ENCODE results near the gene MACROD2.

The MACROD2 gene

GRCh38 chr20:15818651-15819071, 1823.3 kb downstream of the MACROD2 start:
- H3K36me3 ChIP-seq (ENCODE audit: insufficient read depth, low read length), result no peaks in the 10 kb centered on the region

GRCh38 chr20:15823718-15824117, 1828.4 kb downstream of the MACROD2 start:
- Histone ChIP-seq H3K4me2 (ENCODE audit: low read length) (no peak overlapping the region), H3K9me3 (replicated peaks; ENCODE audit: low read length) (no peaks in the 10 kb centered on the region), H3K36me3 (ENCODE audit: insufficient read depth, low read length) (no peaks in the 10 kb centered on the region), H3K4me3 (ENCODE audit: low read length) (no peak overlapping the region), H3K27me3 (ENCODE audit: control insufficient read depth, insufficient read depth, low read length) (no peaks in the 10 kb centered on the region), H3K4me1 (ENCODE audit: control insufficient read depth, insufficient read depth, low read length) (no peaks in the 10 kb centered on the region), H3K9ac (ENCODE audit: low read depth, low read length) (no peak overlapping the region)

More at GRCh38 chr20:15818651-15819071, 1823.3 kb downstream of the MACROD2 start:
- Histone ChIP-seq H3K9ac (ENCODE audit: low read depth, low read length) (no peak overlapping the region), H3K27me3 (ENCODE audit: control insufficient read depth, insufficient read depth, low read length) (no peaks in the 10 kb centered on the region), H3K4me1 (ENCODE audit: control insufficient read depth, insufficient read depth, low read length) (peaks cover 5% of the 10 kb centered on the region), H3K4me2 (ENCODE audit: low read length) (no peak overlapping the region), H3K4me3 (ENCODE audit: low read length) (no peak overlapping the region), H3K9me3 (replicated peaks; ENCODE audit: low read length) (no peaks in the 10 kb centered on the region)

- Histone ChIP-seq H3K9ac (ENCODE audit: low read depth, low read length) (no peak overlapping the region), H3K4me2 (ENCODE audit: low read length) (no peak overlapping the region), H3K9me3 (replicated peaks; ENCODE audit: low read length) (no peaks in the 10 kb centered on the region), H3K4me1 (ENCODE audit: control insufficient read depth, insufficient read depth, low read length) (no peaks in the 10 kb centered on the region), H3K4me3 (ENCODE audit: low read length) (no peak overlapping the region), H3K36me3 (ENCODE audit: insufficient read depth, low read length) (no peaks in the 10 kb centered on the region), H3K27me3 (ENCODE audit: control insufficient read depth, insufficient read depth, low read length) (peaks cover 3% of the 10 kb centered on the region)
Observed at GRCh38 chr20:15827628-15828027, 1832.3 kb downstream of the MACROD2 start.

- no peak overlapping the region for H3K9ac ChIP-seq (ENCODE audit: low read depth, low read length)
- peaks cover 6% of the 10 kb centered on the region for H3K27me3 ChIP-seq (ENCODE audit: control insufficient read depth, insufficient read depth, low read length)
Observed at GRCh38 chr20:15831201-15831600, 1835.9 kb downstream of the MACROD2 start.

GRCh38 chr20:15832512-15832911, 1837.2 kb downstream of the MACROD2 start:
- peaks cover 6% of the 10 kb centered on the region for H3K27me3 ChIP-seq (ENCODE audit: control insufficient read depth, insufficient read depth, low read length)
- H3K36me3 ChIP-seq (ENCODE audit: insufficient read depth, low read length), result no peaks in the 10 kb centered on the region
- no peak overlapping the region for H3K4me3 ChIP-seq (ENCODE audit: low read length)
- H3K9ac ChIP-seq (ENCODE audit: low read depth, low read length), result no peak overlapping the region
- H3K9me3 ChIP-seq (replicated peaks; ENCODE audit: low read length), result no peaks in the 10 kb centered on the region
- no peak overlapping the region for H3K4me2 ChIP-seq (ENCODE audit: low read length)
- no peaks in the 10 kb centered on the region for H3K4me1 ChIP-seq (ENCODE audit: control insufficient read depth, insufficient read depth, low read length)

More at GRCh38 chr20:15831201-15831600, 1835.9 kb downstream of the MACROD2 start:
- no peaks in the 10 kb centered on the region for H3K4me1 ChIP-seq (ENCODE audit: control insufficient read depth, insufficient read depth, low read length)
- no peak overlapping the region for H3K4me3 ChIP-seq (ENCODE audit: low read length)
- H3K4me2 ChIP-seq (ENCODE audit: low read length), result no peak overlapping the region
- no peaks in the 10 kb centered on the region for H3K9me3 ChIP-seq (replicated peaks; ENCODE audit: low read length)
- no peaks in the 10 kb centered on the region for H3K36me3 ChIP-seq (ENCODE audit: insufficient read depth, low read length)

- Histone ChIP-seq H3K4me3 (ENCODE audit: low read length) (no peak overlapping the region), H3K4me1 (ENCODE audit: control insufficient read depth, insufficient read depth, low read length) (no peaks in the 10 kb centered on the region), H3K36me3 (ENCODE audit: insufficient read depth, low read length) (no peaks in the 10 kb centered on the region), H3K9ac (ENCODE audit: low read depth, low read length) (no peak overlapping the region), H3K4me2 (ENCODE audit: low read length) (no peak overlapping the region), H3K9me3 (replicated peaks; ENCODE audit: low read length) (no peaks in the 10 kb centered on the region), H3K27me3 (ENCODE audit: control insufficient read depth, insufficient read depth, low read length) (peaks cover 6% of the 10 kb centered on the region)
Observed at GRCh38 chr20:15834857-15835256, 1839.5 kb downstream of the MACROD2 start.

- Histone ChIP-seq H3K9ac (ENCODE audit: low read depth, low read length) (no peak overlapping the region), H3K4me2 (ENCODE audit: low read length) (no peak overlapping the region), H3K27me3 (ENCODE audit: control insufficient read depth, insufficient read depth, low read length) (peaks cover 6% of the 10 kb centered on the region), H3K4me1 (ENCODE audit: control insufficient read depth, insufficient read depth, low read length) (no peaks in the 10 kb centered on the region), H3K4me3 (ENCODE audit: low read length) (no peak overlapping the region), H3K36me3 (ENCODE audit: insufficient read depth, low read length) (no peaks in the 10 kb centered on the region), H3K9me3 (replicated peaks; ENCODE audit: low read length) (no peaks in the 10 kb centered on the region)
Observed at GRCh38 chr20:15835811-15836210, 1840.5 kb downstream of the MACROD2 start.

- no peak overlapping the region for H3K4me3 ChIP-seq (ENCODE audit: low read length)
- H3K9me3 ChIP-seq (replicated peaks; ENCODE audit: low read length), result no peaks in the 10 kb centered on the region
- H3K27me3 ChIP-seq (ENCODE audit: control insufficient read depth, insufficient read depth, low read length), result peaks cover 6% of the 10 kb centered on the region
- H3K4me1 ChIP-seq (ENCODE audit: control insufficient read depth, insufficient read depth, low read length), result no peaks in the 10 kb centered on the region
- H3K4me2 ChIP-seq (ENCODE audit: low read length), result no peak overlapping the region
- H3K36me3 ChIP-seq (ENCODE audit: insufficient read depth, low read length), result no peaks in the 10 kb centered on the region
- H3K9ac ChIP-seq (ENCODE audit: low read depth, low read length), result no peak overlapping the region
Observed at GRCh38 chr20:15836634-15837033, 1841.3 kb downstream of the MACROD2 start.

GRCh38 chr20:15837563-15837962, 1842.2 kb downstream of the MACROD2 start:
- H3K36me3 ChIP-seq (ENCODE audit: insufficient read depth, low read length), result no peaks in the 10 kb centered on the region
- no peak overlapping the region for H3K4me2 ChIP-seq (ENCODE audit: low read length)
- no peak overlapping the region for H3K4me3 ChIP-seq (ENCODE audit: low read length)
- H3K9me3 ChIP-seq (replicated peaks; ENCODE audit: low read length), result no peaks in the 10 kb centered on the region
- peaks cover 3% of the 10 kb centered on the region for H3K27me3 ChIP-seq (ENCODE audit: control insufficient read depth, insufficient read depth, low read length)
- no peaks in the 10 kb centered on the region for H3K4me1 ChIP-seq (ENCODE audit: control insufficient read depth, insufficient read depth, low read length)
- no peak overlapping the region for H3K9ac ChIP-seq (ENCODE audit: low read depth, low read length)

- no peaks in the 10 kb centered on the region for H3K27me3 ChIP-seq (ENCODE audit: control insufficient read depth, insufficient read depth, low read length)
- H3K9me3 ChIP-seq (replicated peaks; ENCODE audit: low read length), result no peaks in the 10 kb centered on the region
- no peaks in the 10 kb centered on the region for H3K36me3 ChIP-seq (ENCODE audit: insufficient read depth, low read length)
- H3K9ac ChIP-seq (ENCODE audit: low read depth, low read length), result no peak overlapping the region
- H3K4me3 ChIP-seq (ENCODE audit: low read length), result no peak overlapping the region
- no peak overlapping the region for H3K4me2 ChIP-seq (ENCODE audit: low read length)
- H3K4me1 ChIP-seq (ENCODE audit: control insufficient read depth, insufficient read depth, low read length), result no peaks in the 10 kb centered on the region
Observed at GRCh38 chr20:15838466-15838865, 1843.2 kb downstream of the MACROD2 start.

- Histone ChIP-seq H3K9me3 (replicated peaks; ENCODE audit: low read length) (no peaks in the 10 kb centered on the region), H3K27me3 (ENCODE audit: control insufficient read depth, insufficient read depth, low read length) (no peaks in the 10 kb centered on the region), H3K4me1 (ENCODE audit: control insufficient read depth, insufficient read depth, low read length) (no peaks in the 10 kb centered on the region), H3K4me3 (ENCODE audit: low read length) (no peak overlapping the region), H3K9ac (ENCODE audit: low read depth, low read length) (no peak overlapping the region), H3K4me2 (ENCODE audit: low read length) (no peak overlapping the region), H3K36me3 (ENCODE audit: insufficient read depth, low read length) (no peaks in the 10 kb centered on the region)
Observed at GRCh38 chr20:15840636-15841301, 1845.5 kb downstream of the MACROD2 start.

GRCh38 chr20:15842872-15843271, 1847.6 kb downstream of the MACROD2 start:
- Histone ChIP-seq H3K36me3 (ENCODE audit: insufficient read depth, low read length) (no peaks in the 10 kb centered on the region), H3K4me2 (ENCODE audit: low read length) (no peak overlapping the region), H3K9ac (ENCODE audit: low read depth, low read length) (no peak overlapping the region), H3K4me3 (ENCODE audit: low read length) (no peak overlapping the region), H3K27me3 (ENCODE audit: control insufficient read depth, insufficient read depth, low read length) (no peaks in the 10 kb centered on the region), H3K9me3 (replicated peaks; ENCODE audit: low read length) (no peaks in the 10 kb centered on the region), H3K4me1 (ENCODE audit: control insufficient read depth, insufficient read depth, low read length) (no peaks in the 10 kb centered on the region)

All from skeletal muscle satellite cell (primary cell).